ENCODE measurements around the gene NTN1. TPM values are rescaled to one million over a fixed set of nuclear protein-coding genes. Genes with fewer than 3 reads are reported as not detected.

Gene NTN1
- total RNA-seq, 1 donor, result 0.36 TPM

DNA sequence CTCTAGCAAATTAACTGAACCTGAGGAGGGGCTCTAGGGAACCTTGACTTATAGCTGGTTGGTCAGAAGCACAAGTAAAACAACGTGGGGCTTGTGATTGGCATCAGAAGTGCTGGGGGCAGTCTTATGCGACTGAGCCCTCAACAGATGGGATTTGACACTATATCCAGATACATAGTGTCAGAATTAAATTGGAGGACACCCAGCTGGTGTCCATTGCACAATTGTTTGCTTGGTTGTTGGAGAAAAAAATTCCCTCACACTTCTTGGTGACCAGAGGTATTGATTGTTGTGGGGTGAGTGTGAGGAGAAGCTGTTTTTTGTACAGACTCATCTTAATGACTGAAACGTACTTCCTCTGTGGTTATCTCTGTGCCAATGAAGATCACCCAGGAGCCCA is 59.7 kb downstream of the NTN1 start:
- no peaks in the 10 kb centered on the region for H3K27me3 ChIP-seq (ENCODE audit: insufficient read depth, low read length)
- no peaks in the 10 kb centered on the region for H3K9me3 ChIP-seq (ENCODE audit: low read depth, low read length)
- H3K36me3 ChIP-seq (ENCODE audit: insufficient read depth, low read length), result no peaks in the 10 kb centered on the region
- TF ChIP-seq, protein P1, sequence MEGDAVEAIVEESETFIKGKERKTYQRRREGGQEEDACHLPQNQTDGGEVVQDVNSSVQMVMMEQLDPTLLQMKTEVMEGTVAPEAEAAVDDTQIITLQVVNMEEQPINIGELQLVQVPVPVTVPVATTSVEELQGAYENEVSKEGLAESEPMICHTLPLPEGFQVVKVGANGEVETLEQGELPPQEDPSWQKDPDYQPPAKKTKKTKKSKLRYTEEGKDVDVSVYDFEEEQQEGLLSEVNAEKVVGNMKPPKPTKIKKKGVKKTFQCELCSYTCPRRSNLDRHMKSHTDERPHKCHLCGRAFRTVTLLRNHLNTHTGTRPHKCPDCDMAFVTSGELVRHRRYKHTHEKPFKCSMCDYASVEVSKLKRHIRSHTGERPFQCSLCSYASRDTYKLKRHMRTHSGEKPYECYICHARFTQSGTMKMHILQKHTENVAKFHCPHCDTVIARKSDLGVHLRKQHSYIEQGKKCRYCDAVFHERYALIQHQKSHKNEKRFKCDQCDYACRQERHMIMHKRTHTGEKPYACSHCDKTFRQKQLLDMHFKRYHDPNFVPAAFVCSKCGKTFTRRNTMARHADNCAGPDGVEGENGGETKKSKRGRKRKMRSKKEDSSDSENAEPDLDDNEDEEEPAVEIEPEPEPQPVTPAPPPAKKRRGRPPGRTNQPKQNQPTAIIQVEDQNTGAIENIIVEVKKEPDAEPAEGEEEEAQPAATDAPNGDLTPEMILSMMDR (IDR thresholded peaks at IDR 0.05; ENCODE audit: extremely low read depth, low read depth, low read length), result no peak
- H3K79me2 ChIP-seq (ENCODE audit: insufficient read depth, low read length), result no peaks in the 10 kb centered on the region
- no peak overlapping the region for H3K4me2 ChIP-seq (ENCODE audit: insufficient read depth, low read length)
- no peaks in the 10 kb centered on the region for H4K20me1 ChIP-seq (ENCODE audit: insufficient read depth, low read length)
- DNase-seq (ENCODE audit: insufficient read length, low spot score, missing footprints), result no peak
- H3K27ac ChIP-seq (ENCODE audit: low read depth, low read length), result no peak overlapping the region
- H3K4me1 ChIP-seq (ENCODE audit: insufficient read depth, low read length), result no peaks in the 10 kb centered on the region
- no peak overlapping the region for H2AFZ ChIP-seq (ENCODE audit: low read length)
- no peak overlapping the region for H3K4me3 ChIP-seq (ENCODE audit: insufficient read depth, low read length)

DNA sequence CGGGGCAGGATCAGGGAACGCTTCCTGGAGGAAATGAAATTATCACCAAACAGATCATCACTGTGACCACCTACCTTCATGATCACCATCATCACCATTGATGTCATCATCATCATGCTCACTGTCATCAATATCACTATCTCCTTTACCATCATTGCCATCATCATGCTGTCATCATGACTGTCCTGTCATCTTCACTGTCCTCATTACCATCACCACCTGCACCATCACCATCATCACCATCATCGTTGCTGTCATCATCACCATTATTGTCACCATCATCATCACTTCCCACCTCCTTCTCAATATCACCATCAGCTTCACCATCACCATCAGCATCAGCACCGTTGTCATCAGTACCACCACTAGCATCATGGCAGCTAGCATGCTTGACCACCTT is 65.3 kb downstream of the NTN1 start:
- no peaks in the 10 kb centered on the region for H3K36me3 ChIP-seq (ENCODE audit: insufficient read depth, low read length)
- no peak overlapping the region for H2AFZ ChIP-seq (ENCODE audit: low read length)
- TF ChIP-seq, protein P1 (IDR thresholded peaks at IDR 0.05; ENCODE audit: extremely low read depth, low read depth, low read length), result no peak
- no peak overlapping the region for H3K27ac ChIP-seq (ENCODE audit: low read depth, low read length)
- H4K20me1 ChIP-seq (ENCODE audit: insufficient read depth, low read length), result no peaks in the 10 kb centered on the region
- no peak overlapping the region for H3K4me3 ChIP-seq (ENCODE audit: insufficient read depth, low read length)
- no peak overlapping the region for H3K4me2 ChIP-seq (ENCODE audit: insufficient read depth, low read length)
- no peaks in the 10 kb centered on the region for H3K79me2 ChIP-seq (ENCODE audit: insufficient read depth, low read length)
- H3K27me3 ChIP-seq (ENCODE audit: insufficient read depth, low read length), result no peaks in the 10 kb centered on the region
- no peak for DNase-seq (ENCODE audit: insufficient read length, low spot score, missing footprints)
- H3K4me1 ChIP-seq (ENCODE audit: insufficient read depth, low read length), result no peaks in the 10 kb centered on the region
- no peaks in the 10 kb centered on the region for H3K9me3 ChIP-seq (ENCODE audit: low read depth, low read length)

DNA sequence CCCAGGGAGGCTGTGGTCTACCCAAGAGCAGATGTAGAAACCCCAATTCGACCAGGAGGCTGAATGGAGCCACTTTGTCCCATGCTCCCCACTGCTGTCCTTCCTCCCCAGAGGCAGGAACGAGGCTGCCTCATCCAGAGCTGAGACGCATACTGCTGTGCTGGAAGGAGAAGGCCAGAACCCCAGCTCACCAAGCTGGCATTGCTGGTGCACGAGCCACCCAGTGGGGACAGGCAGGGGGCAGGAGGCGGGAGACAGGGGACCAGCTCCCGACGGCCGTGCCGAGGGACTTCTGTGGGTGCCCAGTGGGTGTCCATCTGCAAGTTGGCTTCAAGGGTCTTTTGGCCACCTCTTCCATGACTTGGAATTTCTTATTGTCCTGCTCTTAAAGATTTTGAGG is 66.6 kb downstream of the NTN1 start:
- Histone ChIP-seq H3K79me2 (ENCODE audit: insufficient read depth, low read length) (no peaks in the 10 kb centered on the region), H3K4me3 (ENCODE audit: insufficient read depth, low read length) (no peak overlapping the region), H4K20me1 (ENCODE audit: insufficient read depth, low read length) (no peaks in the 10 kb centered on the region), H3K27me3 (ENCODE audit: insufficient read depth, low read length) (no peaks in the 10 kb centered on the region), H3K9me3 (ENCODE audit: low read depth, low read length) (no peaks in the 10 kb centered on the region), H3K27ac (ENCODE audit: low read depth, low read length) (no peak overlapping the region), H3K36me3 (ENCODE audit: insufficient read depth, low read length) (no peaks in the 10 kb centered on the region), H3K4me2 (ENCODE audit: insufficient read depth, low read length) (no peak overlapping the region), H3K4me1 (ENCODE audit: insufficient read depth, low read length) (no peaks in the 10 kb centered on the region), H2AFZ (ENCODE audit: low read length) (no peak overlapping the region)
- TF ChIP-seq, protein P1 (IDR thresholded peaks at IDR 0.05; ENCODE audit: extremely low read depth, low read depth, low read length), result no peak
- no peak for DNase-seq (ENCODE audit: insufficient read length, low spot score, missing footprints)

DNA sequence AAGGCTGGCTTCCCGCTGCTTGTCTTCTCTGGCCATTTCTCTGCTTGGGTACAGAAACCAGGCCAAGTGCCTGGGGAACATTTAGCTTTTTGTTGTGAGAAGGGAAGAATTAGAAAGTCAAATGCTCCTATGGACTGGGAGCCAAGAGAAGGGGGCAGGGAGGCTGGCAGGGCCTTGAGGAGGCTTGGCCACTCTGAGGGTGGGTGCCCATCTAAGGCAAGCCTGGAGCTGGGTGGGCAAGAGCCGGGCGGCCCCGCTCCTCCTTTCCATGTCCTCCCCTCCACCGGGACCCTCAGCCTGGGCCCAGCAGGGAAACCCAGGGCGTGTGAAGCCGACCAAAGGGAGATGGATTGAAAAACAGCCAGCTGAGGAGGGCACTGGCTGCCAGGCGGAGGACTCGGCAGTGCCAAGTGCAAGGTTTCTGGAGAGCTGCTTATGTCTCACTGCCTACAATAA is 69.4 kb downstream of the NTN1 start:
- H3K36me3 ChIP-seq (ENCODE audit: insufficient read depth, low read length), result no peaks in the 10 kb centered on the region
- no peak overlapping the region for H2AFZ ChIP-seq (ENCODE audit: low read length)
- H3K27me3 ChIP-seq (ENCODE audit: insufficient read depth, low read length), result no peaks in the 10 kb centered on the region
- H3K79me2 ChIP-seq (ENCODE audit: insufficient read depth, low read length), result no peaks in the 10 kb centered on the region
- H3K4me3 ChIP-seq (ENCODE audit: insufficient read depth, low read length), result no peak overlapping the region
- no peaks in the 10 kb centered on the region for H3K4me1 ChIP-seq (ENCODE audit: insufficient read depth, low read length)
- no peak for DNase-seq (ENCODE audit: insufficient read length, low spot score, missing footprints)
- H3K4me2 ChIP-seq (ENCODE audit: insufficient read depth, low read length), result no peak overlapping the region
- TF ChIP-seq, protein P1 (IDR thresholded peaks at IDR 0.05; ENCODE audit: extremely low read depth, low read depth, low read length), result no peak
- H4K20me1 ChIP-seq (ENCODE audit: insufficient read depth, low read length), result no peaks in the 10 kb centered on the region
- no peaks in the 10 kb centered on the region for H3K9me3 ChIP-seq (ENCODE audit: low read depth, low read length)
- H3K27ac ChIP-seq (ENCODE audit: low read depth, low read length), result no peak overlapping the region
